ENCODE measurements around the gene SCN5A. TPM values are rescaled to one million over a fixed set of nuclear protein-coding genes. Genes with fewer than 3 reads are reported as not detected.

The SCN5A gene
- polyA plus RNA-seq, 1 of the 3 experiments (the other 2 are of a cell fraction) = 0.18 TPM

DNA sequence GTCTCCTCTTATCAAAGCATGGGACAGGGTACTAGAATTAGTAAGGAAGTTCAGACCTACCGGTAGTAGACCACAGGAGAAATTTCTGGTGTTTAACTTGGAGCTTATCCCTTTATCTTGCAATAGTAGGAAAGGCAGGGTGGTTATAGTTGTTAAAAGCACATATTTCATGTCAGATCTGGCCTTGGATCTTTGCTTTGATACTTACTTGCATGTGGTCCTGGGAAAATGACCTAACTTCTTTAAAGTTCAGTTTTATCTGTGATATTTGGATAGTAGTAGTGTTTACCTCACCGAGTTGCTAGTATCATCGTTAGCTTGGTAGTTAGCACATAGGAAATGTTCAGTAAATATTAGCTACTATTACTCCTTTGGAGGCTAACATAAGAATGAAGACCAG lies 137.9 kb downstream of the SCN5A start:
- Histone ChIP-seq H3F3A (replicated peaks; ENCODE audit: insufficient read depth) (no peaks in the 10 kb centered on the region), H3K9me3 (no peaks in the 10 kb centered on the region), H3K27me3 (ENCODE audit: insufficient read depth) (no peaks in the 10 kb centered on the region), H3K36me3 (replicated peaks in 1 of 2; ENCODE audit: control insufficient read depth in 1 of 2, insufficient read depth in 2 of 2, low read length in 1 of 2) (peaks cover 57 to 64% of the 10 kb centered on the region in 2 experiments), H2AFZ (ENCODE audit: low read depth) (no peak overlapping the region), H3K4me3 (ENCODE audit: low read depth in 2 of 2, low read length in 1 of 2) (no peak overlapping the region), H3K27ac (ENCODE audit: low read depth in 2 of 2, low read length in 1 of 2) (no peak overlapping the region), H3K9ac (no peak overlapping the region), H4K20me1 (ENCODE audit: insufficient read depth) (no peaks in the 10 kb centered on the region), H3K4me1 (ENCODE audit: control insufficient read depth in 1 of 2, insufficient read depth in 2 of 2, low read depth in 1 of 2, low read length in 1 of 2) (no peaks in the 10 kb centered on the region; a peak in 1 of 4 replicates), H3K79me2 (ENCODE audit: insufficient read depth) (no peaks in the 10 kb centered on the region), H3K9me2 (no peaks in the 10 kb centered on the region), H3K4me2 (no peak overlapping the region)
- CTCF ChIA-PET = interaction anchor here (1.0 to 7.7 kb wide), 4 partner anchors 9 to 332 kb away, joined by 3 to 65 read pairs (median 10); no protein-coding TSS in a partner anchor
- POLR2A ChIA-PET = no interaction called here
- DNase-seq = no peak
- TF ChIP-seq TEAD4 (IDR thresholded peaks at IDR 0.05; ENCODE audit: borderline replicate concordance, insufficient read depth) (no peak), YY1 (IDR thresholded peaks at IDR 0.05; ENCODE audit: low read depth) (no peak), NFIC (IDR thresholded peaks at IDR 0.05; ENCODE audit: borderline replicate concordance) (no peak), RFX5 (IDR thresholded peaks at IDR 0.05; ENCODE audit: low read length) (no peak), EP300 (IDR thresholded peaks at IDR 0.05; ENCODE audit: borderline replicate concordance in 1 of 2, low read depth in 1 of 2, low read length in 1 of 2) (no peak), MEF2A (IDR thresholded peaks at IDR 0.05; ENCODE audit: borderline replicate concordance, low read depth) (no peak), ELF1 (IDR thresholded peaks at IDR 0.05) (no peak), JUND (IDR thresholded peaks at IDR 0.05) (no peak), POLR2AphosphoS5 (IDR thresholded peaks at IDR 0.05; ENCODE audit: low read depth, low read length) (no peak), FOXJ3 (CRISPR knock-in tag; IDR thresholded peaks at IDR 0.05) (no peak), SIN3A (IDR thresholded peaks at IDR 0.05; ENCODE audit: borderline replicate concordance, low read depth, low read length) (no peak)
- TF ChIP-seq, protein P1, sequence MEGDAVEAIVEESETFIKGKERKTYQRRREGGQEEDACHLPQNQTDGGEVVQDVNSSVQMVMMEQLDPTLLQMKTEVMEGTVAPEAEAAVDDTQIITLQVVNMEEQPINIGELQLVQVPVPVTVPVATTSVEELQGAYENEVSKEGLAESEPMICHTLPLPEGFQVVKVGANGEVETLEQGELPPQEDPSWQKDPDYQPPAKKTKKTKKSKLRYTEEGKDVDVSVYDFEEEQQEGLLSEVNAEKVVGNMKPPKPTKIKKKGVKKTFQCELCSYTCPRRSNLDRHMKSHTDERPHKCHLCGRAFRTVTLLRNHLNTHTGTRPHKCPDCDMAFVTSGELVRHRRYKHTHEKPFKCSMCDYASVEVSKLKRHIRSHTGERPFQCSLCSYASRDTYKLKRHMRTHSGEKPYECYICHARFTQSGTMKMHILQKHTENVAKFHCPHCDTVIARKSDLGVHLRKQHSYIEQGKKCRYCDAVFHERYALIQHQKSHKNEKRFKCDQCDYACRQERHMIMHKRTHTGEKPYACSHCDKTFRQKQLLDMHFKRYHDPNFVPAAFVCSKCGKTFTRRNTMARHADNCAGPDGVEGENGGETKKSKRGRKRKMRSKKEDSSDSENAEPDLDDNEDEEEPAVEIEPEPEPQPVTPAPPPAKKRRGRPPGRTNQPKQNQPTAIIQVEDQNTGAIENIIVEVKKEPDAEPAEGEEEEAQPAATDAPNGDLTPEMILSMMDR (IDR thresholded peaks at IDR 0.05) = no peak
- TF ChIP-seq, protein P2, sequence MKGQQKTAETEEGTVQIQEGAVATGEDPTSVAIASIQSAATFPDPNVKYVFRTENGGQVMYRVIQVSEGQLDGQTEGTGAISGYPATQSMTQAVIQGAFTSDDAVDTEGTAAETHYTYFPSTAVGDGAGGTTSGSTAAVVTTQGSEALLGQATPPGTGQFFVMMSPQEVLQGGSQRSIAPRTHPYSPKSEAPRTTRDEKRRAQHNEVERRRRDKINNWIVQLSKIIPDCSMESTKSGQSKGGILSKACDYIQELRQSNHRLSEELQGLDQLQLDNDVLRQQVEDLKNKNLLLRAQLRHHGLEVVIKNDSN (IDR thresholded peaks at IDR 0.05; ENCODE audit: borderline replicate concordance, low read depth) = no peak
- TF ChIP-seq, protein P3, sequence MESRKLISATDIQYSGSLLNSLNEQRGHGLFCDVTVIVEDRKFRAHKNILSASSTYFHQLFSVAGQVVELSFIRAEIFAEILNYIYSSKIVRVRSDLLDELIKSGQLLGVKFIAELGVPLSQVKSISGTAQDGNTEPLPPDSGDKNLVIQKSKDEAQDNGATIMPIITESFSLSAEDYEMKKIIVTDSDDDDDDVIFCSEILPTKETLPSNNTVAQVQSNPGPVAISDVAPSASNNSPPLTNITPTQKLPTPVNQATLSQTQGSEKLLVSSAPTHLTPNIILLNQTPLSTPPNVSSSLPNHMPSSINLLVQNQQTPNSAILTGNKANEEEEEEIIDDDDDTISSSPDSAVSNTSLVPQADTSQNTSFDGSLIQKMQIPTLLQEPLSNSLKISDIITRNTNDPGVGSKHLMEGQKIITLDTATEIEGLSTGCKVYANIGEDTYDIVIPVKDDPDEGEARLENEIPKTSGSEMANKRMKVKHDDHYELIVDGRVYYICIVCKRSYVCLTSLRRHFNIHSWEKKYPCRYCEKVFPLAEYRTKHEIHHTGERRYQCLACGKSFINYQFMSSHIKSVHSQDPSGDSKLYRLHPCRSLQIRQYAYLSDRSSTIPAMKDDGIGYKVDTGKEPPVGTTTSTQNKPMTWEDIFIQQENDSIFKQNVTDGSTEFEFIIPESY (IDR thresholded peaks at IDR 0.05; ENCODE audit: borderline replicate concordance, low read depth) = no peak
- TF ChIP-seq, protein P4, sequence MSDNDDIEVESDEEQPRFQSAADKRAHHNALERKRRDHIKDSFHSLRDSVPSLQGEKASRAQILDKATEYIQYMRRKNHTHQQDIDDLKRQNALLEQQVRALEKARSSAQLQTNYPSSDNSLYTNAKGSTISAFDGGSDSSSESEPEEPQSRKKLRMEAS (IDR thresholded peaks at IDR 0.05; ENCODE audit: low read depth) = no peak
- TF ChIP-seq, protein P5, sequence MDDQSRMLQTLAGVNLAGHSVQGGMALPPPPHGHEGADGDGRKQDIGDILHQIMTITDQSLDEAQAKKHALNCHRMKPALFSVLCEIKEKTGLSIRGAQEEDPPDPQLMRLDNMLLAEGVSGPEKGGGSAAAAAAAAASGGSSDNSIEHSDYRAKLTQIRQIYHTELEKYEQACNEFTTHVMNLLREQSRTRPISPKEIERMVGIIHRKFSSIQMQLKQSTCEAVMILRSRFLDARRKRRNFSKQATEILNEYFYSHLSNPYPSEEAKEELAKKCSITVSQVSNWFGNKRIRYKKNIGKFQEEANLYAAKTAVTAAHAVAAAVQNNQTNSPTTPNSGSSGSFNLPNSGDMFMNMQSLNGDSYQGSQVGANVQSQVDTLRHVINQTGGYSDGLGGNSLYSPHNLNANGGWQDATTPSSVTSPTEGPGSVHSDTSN (IDR thresholded peaks at IDR 0.05) = no peak
- WGBS (ENCODE audit: low lambda C conversion rate) = 100% methylated on average over 3 of the region's 3 CpGs

Data from SK-N-SH (cell line).